Kidney glomerular epithelial cell (primary cell): ENCODE measurements around the gene DISP3.

ENCODE experiments used
- DNase-seq: peaks from one replicate; lab custom pipeline; 2025; lab: John Stamatoyannopoulos, UW

The DISP3 gene

DNA sequence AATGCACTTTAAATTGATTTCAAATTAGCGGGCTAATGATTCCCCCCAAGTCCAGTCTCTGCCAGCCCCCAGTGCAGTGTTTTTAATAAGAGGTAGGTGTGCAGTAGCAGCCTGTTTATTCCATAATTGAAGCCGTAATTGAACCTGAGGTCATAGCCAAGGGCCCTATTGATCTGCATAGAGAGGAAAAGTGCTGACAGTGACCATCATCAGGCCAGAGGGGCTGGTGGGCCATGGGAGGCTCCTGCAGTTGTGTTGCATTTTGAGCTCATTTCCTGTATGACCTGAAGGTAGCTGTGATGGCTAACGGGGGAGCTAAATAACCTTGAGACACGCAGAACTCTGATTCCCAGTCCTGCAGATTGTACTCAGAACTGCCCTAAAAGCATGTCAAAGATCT, 67.5 kb downstream of the DISP3 start:
- no peak for DNase-seq

GRCh38 chr1:11550664-11551283, 71.8 kb downstream of the DISP3 start:
- peak; percentile 23 for DNase-seq

GRCh38 chr1:11558276-11558675, 79.3 kb downstream of the DISP3 start:
- no peak for DNase-seq

GRCh38 chr1:11558871-11559590, 80.1 kb downstream of the DISP3 start:
- DNase-seq: no peak

GRCh38 chr1:11559591-11559970, 80.6 kb downstream of the DISP3 start:
- no peak for DNase-seq

DNA sequence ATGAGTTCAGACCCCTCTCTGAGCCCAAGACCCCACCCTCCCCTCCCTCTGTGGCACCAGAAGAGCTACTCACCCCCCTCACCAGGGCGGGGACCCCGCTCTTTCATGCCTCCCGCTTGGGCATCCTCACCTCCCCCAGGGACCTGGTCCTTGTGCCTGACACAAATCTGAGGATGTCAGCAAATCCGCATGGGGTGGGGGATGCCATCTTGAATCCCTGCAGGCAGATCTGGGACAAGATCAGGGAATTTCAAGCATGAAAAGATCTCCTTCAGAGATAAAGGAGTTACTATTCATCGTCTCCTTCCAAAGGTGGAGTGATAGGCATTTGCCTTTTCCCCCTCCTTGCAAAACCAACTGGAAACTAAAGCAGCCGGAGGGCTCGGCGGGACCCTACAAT, 81.1 kb downstream of the DISP3 start:
- no peak for DNase-seq

DNA sequence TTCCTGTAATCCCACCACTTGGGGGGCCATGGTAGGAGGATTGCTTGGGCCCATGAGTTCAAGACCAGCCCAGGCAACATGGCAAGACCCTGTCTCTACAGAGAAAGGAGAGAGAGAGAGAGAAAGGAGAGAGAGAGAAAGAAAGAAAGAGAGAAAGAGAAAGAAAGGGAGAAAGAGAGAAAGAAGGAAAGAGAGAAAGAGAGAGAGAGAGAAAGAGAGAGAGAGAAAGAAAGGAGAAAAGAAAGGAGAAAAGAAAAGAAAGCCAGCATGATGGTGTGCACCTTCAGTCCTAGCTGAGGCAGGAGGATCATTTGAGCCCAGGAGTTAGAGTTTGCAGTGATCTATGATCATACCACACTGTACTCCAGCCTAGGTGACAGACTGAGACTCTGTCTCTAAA, 82.8 kb downstream of the DISP3 start:
- no peak for DNase-seq

- DNase-seq: no peak
Measured at GRCh38 chr1:11562664-11563063, 83.7 kb downstream of the DISP3 start.

GRCh38 chr1:11563560-11564069, 84.7 kb downstream of the DISP3 start:
- DNase-seq: no peak

DNA sequence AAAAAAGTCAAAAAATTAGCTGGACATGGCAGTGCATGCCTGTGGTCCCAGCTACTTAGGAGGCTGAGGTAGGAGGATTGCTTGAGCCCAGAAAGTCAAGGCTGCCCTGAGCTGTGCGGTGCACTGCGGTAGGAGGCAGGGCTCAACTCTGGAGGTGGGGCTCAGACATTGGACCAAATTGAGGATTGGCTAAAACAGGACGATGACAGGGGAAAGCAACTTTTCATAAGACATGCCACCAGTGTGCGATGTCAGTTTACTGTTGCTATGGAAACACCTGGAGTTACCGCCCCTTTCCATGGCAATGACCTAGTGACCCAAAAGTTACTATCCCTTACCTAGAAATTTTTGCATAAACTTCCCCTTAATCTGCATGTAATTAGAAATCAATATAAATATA, 85.3 kb downstream of the DISP3 start:
- no peak for DNase-seq

GRCh38 chr1:11566042-11566850, 87.3 kb downstream of the DISP3 start:
- DNase-seq: no peak

- DNase-seq: no peak
Measured at GRCh38 chr1:11567244-11568065, 88.5 kb downstream of the DISP3 start.

- DNase-seq: no peak
Measured at GRCh38 chr1:11568687-11569086, 89.7 kb downstream of the DISP3 start.

- DNase-seq: no peak
Measured at GRCh38 chr1:11569551-11569950, 90.6 kb downstream of the DISP3 start.

- DNase-seq: no peak
Measured at GRCh38 chr1:11569954-11570353, 91.0 kb downstream of the DISP3 start.

DNA sequence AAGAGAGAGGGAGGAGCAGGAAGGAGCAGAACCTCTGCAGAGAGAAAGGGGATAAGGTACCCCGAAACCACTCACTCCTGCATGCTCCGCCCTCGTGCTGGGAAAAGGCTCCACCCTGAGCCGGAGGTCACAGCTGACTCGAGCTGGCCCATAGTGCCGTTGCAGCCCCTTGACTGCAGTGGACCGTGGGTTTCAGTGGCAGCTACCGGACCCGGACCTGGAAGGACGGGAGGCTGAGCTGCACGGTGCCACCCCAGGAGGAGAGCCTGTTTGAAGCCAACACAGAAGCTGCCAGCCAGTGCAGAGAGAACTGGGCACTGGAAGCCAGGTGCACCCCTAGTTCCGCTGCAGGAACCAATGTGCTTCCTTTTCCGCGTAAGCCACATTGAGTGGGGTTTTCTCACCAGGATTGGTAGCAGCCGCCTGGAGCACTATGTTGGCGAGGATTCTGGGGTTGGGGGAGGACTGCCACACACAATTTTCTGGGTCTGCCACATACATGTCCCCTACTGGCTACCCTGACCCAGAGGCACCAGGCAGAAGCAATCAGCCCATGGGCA, 91.9 kb downstream of the DISP3 start:
- no peak for DNase-seq

DNA sequence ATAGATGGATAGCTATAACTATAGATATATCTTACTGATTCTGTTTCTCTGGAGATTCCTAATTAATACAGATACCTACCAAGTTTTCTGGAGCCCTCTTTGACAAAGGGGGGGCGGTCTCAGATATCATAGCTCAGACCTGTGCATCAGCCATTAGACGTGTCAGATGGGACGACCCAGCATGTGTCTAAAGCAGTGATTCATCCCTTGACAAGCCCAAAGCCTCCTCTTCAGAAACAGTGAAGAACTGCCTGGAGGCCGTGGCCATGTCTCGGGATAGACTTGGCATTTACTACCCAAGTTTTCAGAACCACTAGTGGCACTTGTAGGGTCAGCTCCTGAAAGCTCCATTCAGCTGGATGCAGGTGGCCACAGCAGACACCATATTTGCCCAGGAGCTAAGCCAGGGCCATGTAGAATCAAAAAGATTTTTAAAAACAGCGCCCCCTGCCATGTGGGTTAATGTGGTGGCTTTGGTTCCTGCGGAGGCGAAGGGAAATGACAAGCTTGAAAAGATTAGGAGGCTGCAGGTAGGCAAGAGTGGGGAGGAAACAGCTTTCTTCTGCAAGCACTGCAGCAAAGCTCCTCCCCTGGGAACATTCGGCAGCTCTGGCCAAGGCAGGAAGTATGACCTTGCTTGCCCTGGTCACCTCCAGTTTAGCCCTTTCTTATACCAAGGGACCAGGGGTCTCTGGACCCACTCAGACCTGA, 93.1 kb downstream of the DISP3 start:
- DNase-seq: no peak

DNA sequence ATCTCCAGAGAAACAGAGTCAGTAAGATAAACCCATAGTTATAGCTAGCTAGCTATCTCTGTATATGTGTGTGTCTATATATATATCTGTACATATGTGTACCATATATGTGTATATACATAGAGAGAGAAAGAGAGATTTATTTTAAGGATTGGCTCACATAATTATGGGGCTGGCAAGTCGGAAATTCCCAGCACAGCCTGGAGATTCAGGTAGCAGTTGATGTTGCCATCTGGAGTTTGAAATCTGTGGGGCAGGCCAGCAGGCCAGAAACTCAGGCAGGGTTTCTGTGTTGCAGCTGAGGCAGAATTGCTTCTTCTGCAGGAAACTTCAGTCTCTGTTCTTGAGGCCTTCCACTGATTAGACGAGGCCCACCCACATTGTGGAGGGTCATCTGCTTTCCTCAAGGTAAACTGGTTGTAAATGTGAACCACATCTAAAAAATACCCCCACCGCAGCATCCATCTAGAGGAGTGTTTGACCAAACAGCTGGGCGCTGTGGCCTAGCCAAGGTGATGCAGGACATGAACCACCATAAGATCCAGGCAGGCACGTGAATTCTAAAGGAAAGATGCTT, 94.2 kb downstream of the DISP3 start:
- DNase-seq: no peak

- no peak for DNase-seq
Measured at GRCh38 chr1:11575553-11575952, 96.6 kb downstream of the DISP3 start.

DNA sequence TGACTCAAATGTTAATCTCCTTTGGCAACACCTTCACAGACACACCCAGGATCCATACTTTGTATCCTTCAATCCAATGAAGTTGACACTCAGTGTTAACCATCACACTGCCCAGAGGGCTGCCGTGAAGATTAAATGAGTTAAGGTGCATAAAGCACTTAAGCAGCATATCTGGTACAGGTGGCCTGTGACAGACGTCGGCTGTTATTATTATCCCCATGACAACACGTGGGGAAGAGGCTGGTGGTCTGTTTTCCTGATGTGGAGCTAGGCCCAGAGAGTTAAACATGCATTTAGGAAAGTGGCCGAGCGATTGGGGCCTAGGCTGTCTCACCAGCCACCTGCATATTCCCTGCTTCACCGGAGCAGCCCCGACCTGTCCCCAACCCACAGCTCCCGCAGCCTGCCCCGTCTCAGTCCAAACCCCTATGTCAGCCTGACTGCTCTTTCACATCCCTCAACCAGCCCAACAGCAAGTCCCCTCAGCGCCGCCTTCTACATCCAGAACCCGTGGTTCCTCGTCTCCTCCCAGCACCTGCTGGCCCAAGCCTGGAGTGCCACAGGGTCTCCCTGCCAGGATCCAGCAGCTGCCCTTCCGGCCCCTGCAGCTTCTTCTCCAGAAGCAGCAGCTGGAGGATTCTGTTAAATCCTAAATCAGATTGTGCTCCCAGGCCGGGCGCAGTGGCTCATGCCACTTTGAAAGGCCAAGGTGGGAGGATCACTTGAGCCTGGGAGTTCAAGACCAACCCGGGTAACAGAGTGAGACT, 97.3 kb downstream of the DISP3 start:
- DNase-seq: no peak
